HepG2 (cell line): ENCODE data around the gene ANKRD11. TPM values are rescaled to one million over a fixed set of nuclear protein-coding genes. Genes with fewer than 3 reads are reported as not detected.

Experiments used
- ARNT ChIP-seq: fragments of 450-650 bp; IDR thresholded peaks from 2 replicates; pipeline ENCODE4 v1.6.1; 2017
- CCAR2 ChIP-seq: fragments of 200-400 bp; formaldehyde crosslinking; optimal IDR thresholded peaks from 2 replicates; pipeline ENCODE3; 2018; ENCODE audit warnings: low read depth, mild to moderate bottlenecking, low read length, moderate library complexity
- ELF3 ChIP-seq: IDR thresholded peaks from 2 replicates; pipeline ENCODE4 v1.6.1; 2016; ENCODE audit warnings: missing genetic modification reagents, missing compliant biosample characterization
- FOXK1 ChIP-seq: sonication (generic); formaldehyde crosslinking; IDR thresholded peaks from 2 replicates; pipeline ENCODE4 v1.4.0; 2020; ENCODE audit warnings: low read depth, missing genetic modification reagents, borderline replicate concordance
- HMGA1 ChIP-seq: sonication (generic); formaldehyde crosslinking; conservative IDR thresholded peaks from 2 replicates; pipeline ENCODE4 v1.4.0; 2020; ENCODE audit warnings: missing genetic modification reagents
- HNRNPH1 ChIP-seq: fragments of 200-400 bp; formaldehyde crosslinking; optimal IDR thresholded peaks from 2 replicates; pipeline ENCODE3; 2017; ENCODE audit warnings: mild to moderate bottlenecking, low read depth, low read length
- KDM6A ChIP-seq: IDR thresholded peaks from 2 replicates; pipeline ENCODE4 v1.6.1; 2016; ENCODE audit warnings: low read depth
- PHB2 ChIP-seq: fragments of 450-650 bp; IDR thresholded peaks from 2 replicates; pipeline ENCODE4 v1.6.1; 2018; ENCODE audit not compliant: partially characterized antibody
- PTBP1 ChIP-seq: fragments of 200-400 bp; formaldehyde crosslinking; IDR thresholded peaks from 2 replicates; pipeline ENCODE4 v1.6.1; 2018; ENCODE audit warnings: low read length, low read depth; ENCODE audit not compliant: poor library complexity, severe bottlenecking
- RAD51 ChIP-seq: fragments of 450-650 bp; IDR thresholded peaks from 2 replicates; pipeline ENCODE4 v1.6.1; 2016; ENCODE audit warnings: borderline replicate concordance
- SALL2 ChIP-seq: sonication (generic); formaldehyde crosslinking; IDR thresholded peaks from 2 replicates; pipeline ENCODE4 v1.8.1; 2023; ENCODE audit warnings: mild to moderate bottlenecking, missing genetic modification reagents, inconsistent platforms
- SNAPC2 ChIP-seq: sonication (generic); formaldehyde crosslinking; IDR thresholded peaks from 2 replicates; pipeline ENCODE4 v1.8.1; 2022; ENCODE audit warnings: mild to moderate bottlenecking, missing genetic modification reagents
- SSRP1 ChIP-seq: IDR thresholded peaks from 2 replicates; pipeline ENCODE4 v1.6.1; 2016; ENCODE audit warnings: control low read depth
- TMF1 ChIP-seq: sonication (generic); formaldehyde crosslinking; IDR thresholded peaks from 2 replicates; pipeline ENCODE4 v1.8.1; 2022; ENCODE audit warnings: low read depth, missing genetic modification reagents
- ZKSCAN1 ChIP-seq: fragments of 150-350 bp; IDR thresholded peaks from 2 replicates; pipeline ENCODE4 v1.6.1; 2014; ENCODE audit warnings: low read length
- ZNF12 ChIP-seq: sonication (generic); formaldehyde crosslinking; IDR thresholded peaks from 2 replicates; pipeline ENCODE4 v1.5.0; 2020; ENCODE audit warnings: missing genetic modification reagents
- ZNF264 ChIP-seq: sonication (generic); formaldehyde crosslinking; IDR thresholded peaks from 2 replicates; pipeline ENCODE4 v1.4.0; 2020; ENCODE audit warnings: missing genetic modification reagents
- ZNF615 ChIP-seq: sonication (generic); formaldehyde crosslinking; IDR thresholded peaks from 2 replicates; pipeline ENCODE4 v1.5.0; 2020; ENCODE audit warnings: mild to moderate bottlenecking, missing genetic modification reagents, borderline replicate concordance
- ZNF746 ChIP-seq: sonication (generic); formaldehyde crosslinking; IDR thresholded peaks from 2 replicates; pipeline ENCODE4 v1.8.0; 2022; ENCODE audit warnings: mild to moderate bottlenecking, missing genetic modification reagents
- ZSCAN25 ChIP-seq: sonication (generic); formaldehyde crosslinking; IDR thresholded peaks from 2 replicates; pipeline ENCODE4 v1.8.0; 2022; ENCODE audit warnings: mild to moderate bottlenecking, missing genetic modification reagents
- ZSCAN9 ChIP-seq: IDR thresholded peaks from 2 replicates; pipeline ENCODE4 v1.6.1; 2016; ENCODE audit warnings: borderline replicate concordance
- polyA plus RNA-seq, 8 experiments: library from polyadenylated mRNA; depleted of rRNA in 3 of 8; stranded (reverse) in 7 of 8; unstranded in 1 of 8; fragments of >200 nt; fragmentation: Illumina TruSeq in 4 of 8; extraction: Trizol in 4 of 8; gene quantifications; 2 replicates each; pipeline versions ENCODE4 v1.2.1 to v1.2.3, GENCODE V29; 2011 to 2016; ENCODE audit warnings: low read depth in 4 of 8, missing spikeins in 1 of 8, mixed read lengths in 1 of 8; ENCODE audit not compliant: insufficient read depth in 1 of 8
- total RNA-seq, 5 experiments: library from RNA; depleted of rRNA; stranded (reverse); fragments of >200 nt; fragmentation: Illumina TruSeq; extraction: Trizol; gene quantifications; 2 replicates each; pipeline ENCODE4 v1.2.3, GENCODE V29; 2016; ENCODE audit warnings: low read depth in 1 of 5
- TF ChIP-seq, protein P1 (sequence below): sonication (generic); formaldehyde crosslinking; IDR thresholded peaks from 2 replicates; pipeline ENCODE4 v1.4.0; 2020; ENCODE audit warnings: mild to moderate bottlenecking, missing genetic modification reagents
- TF ChIP-seq, protein P2 (sequence below): sonication (generic); formaldehyde crosslinking; IDR thresholded peaks from 2 replicates; pipeline ENCODE4 v1.4.0; 2020; ENCODE audit warnings: mild to moderate bottlenecking, missing genetic modification reagents

Gene ANKRD11
- total and polyA plus RNA-seq, 2 of the 13 experiments (the other 11 are each of a cell fraction or from before 2014, with no cell fraction given), result 21.4 to 38.4 TPM

DNA sequence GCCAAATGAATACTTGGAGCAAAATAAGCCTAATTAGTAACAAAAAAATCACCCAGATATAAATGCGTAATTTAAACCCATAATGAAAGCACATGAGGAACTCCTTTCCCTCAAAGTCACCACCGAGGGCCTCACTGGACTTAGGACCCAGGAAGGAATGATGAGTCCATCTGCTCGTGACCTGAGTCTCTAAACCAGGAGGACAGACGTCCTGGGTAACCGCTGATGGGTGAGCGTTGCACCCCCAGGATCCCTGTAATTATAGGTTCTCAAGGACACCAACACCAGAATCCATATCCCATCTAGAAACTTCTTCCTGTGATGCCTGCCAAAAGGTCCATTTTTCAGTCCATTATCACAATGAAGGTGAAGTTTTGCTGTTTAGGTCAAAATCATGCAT, 151.5 kb downstream of the ANKRD11 start (continued):
- no peak for TF ChIP-seq ZNF12
- TF ChIP-seq SNAPC2 (CRISPR knock-in tag), result no peak
- no peak for TF ChIP-seq HNRNPH1
- TF ChIP-seq ZSCAN9 (CRISPR knock-in tag), result peak; percentile 59; the same call in 1 of the 2 replicates
- no peak for TF ChIP-seq ARNT
- TF ChIP-seq, protein P1, sequence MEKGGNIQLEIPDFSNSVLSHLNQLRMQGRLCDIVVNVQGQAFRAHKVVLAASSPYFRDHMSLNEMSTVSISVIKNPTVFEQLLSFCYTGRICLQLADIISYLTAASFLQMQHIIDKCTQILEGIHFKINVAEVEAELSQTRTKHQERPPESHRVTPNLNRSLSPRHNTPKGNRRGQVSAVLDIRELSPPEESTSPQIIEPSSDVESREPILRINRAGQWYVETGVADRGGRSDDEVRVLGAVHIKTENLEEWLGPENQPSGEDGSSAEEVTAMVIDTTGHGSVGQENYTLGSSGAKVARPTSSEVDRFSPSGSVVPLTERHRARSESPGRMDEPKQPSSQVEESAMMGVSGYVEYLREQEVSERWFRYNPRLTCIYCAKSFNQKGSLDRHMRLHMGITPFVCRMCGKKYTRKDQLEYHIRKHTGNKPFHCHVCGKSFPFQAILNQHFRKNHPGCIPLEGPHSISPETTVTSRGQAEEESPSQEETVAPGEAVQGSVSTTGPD (CRISPR knock-in tag), result no peak
- TF ChIP-seq SALL2 (CRISPR knock-in tag), result 0 out of 2 replicates have a peak, but pooled peaks have one; percentile 47
- no peak for TF ChIP-seq ZNF615 (CRISPR knock-in tag)
- no peak for TF ChIP-seq HMGA1
- no peak for TF ChIP-seq PTBP1
- TF ChIP-seq ZSCAN25 (CRISPR knock-in tag), result no peak
- TF ChIP-seq ZKSCAN1, result no peak
- TF ChIP-seq ELF3 (CRISPR knock-in tag), result peak; percentile 85
- no peak for TF ChIP-seq CCAR2
- peak; percentile 84 for TF ChIP-seq KDM6A
- no peak for TF ChIP-seq TMF1 (CRISPR knock-in tag)
- TF ChIP-seq PHB2, result no peak
- TF ChIP-seq FOXK1 (CRISPR knock-in tag), result 0 out of 2 replicates have a peak, but pooled peaks have one; percentile 28
- TF ChIP-seq SSRP1 (CRISPR knock-in tag), result peak; percentile 73; the same call in 1 of the 2 replicates
- TF ChIP-seq ZNF746 (CRISPR knock-in tag), result no peak
- no peak for TF ChIP-seq RAD51
- TF ChIP-seq ZNF264 (CRISPR knock-in tag), result 0 out of 2 replicates have a peak, but pooled peaks have one; percentile 66
- TF ChIP-seq, protein P2, sequence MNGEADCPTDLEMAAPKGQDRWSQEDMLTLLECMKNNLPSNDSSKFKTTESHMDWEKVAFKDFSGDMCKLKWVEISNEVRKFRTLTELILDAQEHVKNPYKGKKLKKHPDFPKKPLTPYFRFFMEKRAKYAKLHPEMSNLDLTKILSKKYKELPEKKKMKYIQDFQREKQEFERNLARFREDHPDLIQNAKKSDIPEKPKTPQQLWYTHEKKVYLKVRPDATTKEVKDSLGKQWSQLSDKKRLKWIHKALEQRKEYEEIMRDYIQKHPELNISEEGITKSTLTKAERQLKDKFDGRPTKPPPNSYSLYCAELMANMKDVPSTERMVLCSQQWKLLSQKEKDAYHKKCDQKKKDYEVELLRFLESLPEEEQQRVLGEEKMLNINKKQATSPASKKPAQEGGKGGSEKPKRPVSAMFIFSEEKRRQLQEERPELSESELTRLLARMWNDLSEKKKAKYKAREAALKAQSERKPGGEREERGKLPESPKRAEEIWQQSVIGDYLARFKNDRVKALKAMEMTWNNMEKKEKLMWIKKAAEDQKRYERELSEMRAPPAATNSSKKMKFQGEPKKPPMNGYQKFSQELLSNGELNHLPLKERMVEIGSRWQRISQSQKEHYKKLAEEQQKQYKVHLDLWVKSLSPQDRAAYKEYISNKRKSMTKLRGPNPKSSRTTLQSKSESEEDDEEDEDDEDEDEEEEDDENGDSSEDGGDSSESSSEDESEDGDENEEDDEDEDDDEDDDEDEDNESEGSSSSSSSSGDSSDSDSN (CRISPR knock-in tag), result no peak
